K562 (cell line): ENCODE measurements around the gene FAM174C. TPM values are rescaled to one million over a fixed set of nuclear protein-coding genes. Genes with fewer than 3 reads are reported as not detected.
A peak's percentile ranks its signal among the peaks of the same experiment; 100 is the strongest.

Experiments used
- ARHGAP35 ChIP-seq: fragments of 450-650 bp; IDR thresholded peaks from 2 replicates; pipeline ENCODE4 v1.6.1; 2018; ENCODE audit not compliant: partially characterized antibody
- CCNT2 ChIP-seq: IDR thresholded peaks from 2 replicates; pipeline ENCODE4 v1.6.1; 2011; ENCODE audit warnings: borderline replicate concordance, low read depth, mild to moderate bottlenecking, moderate library complexity, mixed read lengths, low read length; ENCODE audit not compliant: insufficient read length; ENCODE audit errors: extremely low read depth
- DMBX1 ChIP-seq: fragments of 250-450 bp; sonication (Bioruptor Pico); IDR thresholded peaks from 2 replicates; pipeline ENCODE4 v1.8.0; 2022; ENCODE audit warnings: inconsistent platforms, mild to moderate bottlenecking, moderate library complexity, borderline replicate concordance
- E2F3 ChIP-seq: fragments of 250-450 bp; sonication (Bioruptor Pico); IDR thresholded peaks from 2 replicates; pipeline ENCODE4 v1.4.0; 2020; ENCODE audit warnings: mild to moderate bottlenecking
- HMG20A ChIP-seq: fragments of 450-650 bp; formaldehyde crosslinking; conservative IDR thresholded peaks from 2 replicates; pipeline ENCODE4 v1.4.0; 2020; ENCODE audit warnings: mild to moderate bottlenecking, mixed read lengths
- JUNB ChIP-seq: fragments of 450-650 bp; formaldehyde crosslinking; conservative IDR thresholded peaks from 2 replicates; pipeline ENCODE4 v1.4.0; 2020; ENCODE audit warnings: mild to moderate bottlenecking
- KDM1A ChIP-seq, 2 experiments: fragments of 450-650 bp; IDR thresholded peaks; 2 replicates each; pipeline ENCODE4 v1.6.1; 2016; ENCODE audit warnings: mild to moderate bottlenecking in 2 of 2
- MTA3 ChIP-seq: fragments of 450-650 bp; formaldehyde crosslinking; IDR thresholded peaks from 2 replicates; pipeline ENCODE4 v1.6.1; 2017; ENCODE audit warnings: mild to moderate bottlenecking, borderline replicate concordance
- RFX1 ChIP-seq: fragments of 450-650 bp; IDR thresholded peaks from 2 replicates; pipeline ENCODE4 v1.6.1; 2016; ENCODE audit warnings: mild to moderate bottlenecking, moderate library complexity
- ZNF134 ChIP-seq: fragments of 250-450 bp; sonication (Bioruptor Pico); conservative IDR thresholded peaks from 2 replicates; pipeline ENCODE4 v1.4.0; 2020
- ZNF431 ChIP-seq: sonication (generic); formaldehyde crosslinking; IDR thresholded peaks from 2 replicates; pipeline ENCODE4 v1.8.0; 2022; ENCODE audit warnings: mild to moderate bottlenecking, missing genetic modification reagents
- ZNF764 ChIP-seq: fragments of 250-450 bp; sonication (Bioruptor Pico); IDR thresholded peaks from 2 replicates; pipeline ENCODE4 v1.4.0; 2020; ENCODE audit warnings: low read depth, mild to moderate bottlenecking, moderate library complexity
- ZNF785 ChIP-seq: fragments of 250-450 bp; sonication (Bioruptor Pico); IDR thresholded peaks from 2 replicates; pipeline ENCODE4 v1.4.0; 2020; ENCODE audit warnings: mild to moderate bottlenecking
- polyA plus RNA-seq, 8 experiments: library from polyadenylated mRNA; depleted of rRNA in 4 of 8; stranded (reverse) in 5 of 8; unstranded in 3 of 8; fragments of >200 nt; fragmentation: Nextera tagmentation in 2 of 8; fragmentation: Illumina TruSeq in 1 of 8; extraction: Ambion mirVana in 2 of 8; extraction: Trizol in 1 of 8; gene quantifications; 2 replicates each; pipeline versions ENCODE4 v1.2.1 to v1.2.3, GENCODE V29; 2011 to 2014; ENCODE audit warnings: inconsistent platforms in 1 of 8, missing spikeins in 1 of 8
- total RNA-seq, 7 experiments: library from RNA; depleted of rRNA in 6 of 7; stranded (reverse); fragments of >200 nt in 6 of 7; fragmentation: Illumina TruSeq in 2 of 7; extraction: Trizol in 2 of 7; gene quantifications; 2 replicates each; pipeline versions ENCODE4 v1.2.1 to v1.2.3, GENCODE V29; 2011 to 2021; ENCODE audit warnings: low replicate concordance in 1 of 7
- TF ChIP-seq, protein P1 (sequence below), 3 experiments: IDR thresholded peaks in 2 of 3; conservative IDR thresholded peaks in 1 of 3; 2 replicates each; pipeline ENCODE4 v1.5.1; 2011 to 2012; ENCODE audit warnings: low read length in 3 of 3, mild to moderate bottlenecking in 3 of 3, control low read depth in 2 of 3, improper control_type of control experiment in 1 of 3, inconsistent platforms in 1 of 3, low read depth in 1 of 3, mixed read lengths in 1 of 3, moderate library complexity in 1 of 3; ENCODE audit not compliant: insufficient read depth in 2 of 3
- TF ChIP-seq, protein P2 (sequence below): sonication (generic); formaldehyde crosslinking; IDR thresholded peaks from 2 replicates; pipeline ENCODE4 v1.8.0; 2023; ENCODE audit warnings: mild to moderate bottlenecking, missing genetic modification reagents
- TF ChIP-seq, protein P3 (sequence below): fragments of 200-800 bp; sonication (Bioruptor generic); IDR thresholded peaks from 2 replicates; pipeline ENCODE4 v1.6.1; 2017; ENCODE audit warnings: missing genetic modification characterization, missing compliant biosample characterization
- TF ChIP-seq, protein P4 (sequence below): fragments of 250-450 bp; sonication (Bioruptor Pico); IDR thresholded peaks from 2 replicates; pipeline ENCODE4 v1.6.1; 2021; ENCODE audit warnings: mild to moderate bottlenecking
- TF ChIP-seq, protein P5 (sequence below), 3 experiments: fragments of 200-800 bp in 1 of 3; sonication (Bioruptor generic) in 1 of 3; sonication (generic) in 1 of 3; formaldehyde crosslinking in 1 of 3; IDR thresholded peaks; 2 replicates each; pipeline versions ENCODE4 v1.6.1 to v1.8.0; 2016 to 2022; ENCODE audit warnings: mild to moderate bottlenecking in 2 of 3, missing compliant biosample characterization in 2 of 3, missing genetic modification characterization in 2 of 3, missing genetic modification reagents in 1 of 3
- TF ChIP-seq, protein P6 (sequence below): fragments of 450-650 bp; conservative IDR thresholded peaks from 2 replicates; pipeline ENCODE4 v1.6.1; 2016; ENCODE audit warnings: missing genetic modification characterization, low read depth, mild to moderate bottlenecking, control low read depth, missing compliant biosample characterization

FAM174C gene
- total and polyA plus RNA-seq, 9 of the 15 experiments (the other 6 are each of a cell fraction or from before 2014, with no cell fraction given): 0.66 to 89.6 (median 20.3) TPM

DNA sequence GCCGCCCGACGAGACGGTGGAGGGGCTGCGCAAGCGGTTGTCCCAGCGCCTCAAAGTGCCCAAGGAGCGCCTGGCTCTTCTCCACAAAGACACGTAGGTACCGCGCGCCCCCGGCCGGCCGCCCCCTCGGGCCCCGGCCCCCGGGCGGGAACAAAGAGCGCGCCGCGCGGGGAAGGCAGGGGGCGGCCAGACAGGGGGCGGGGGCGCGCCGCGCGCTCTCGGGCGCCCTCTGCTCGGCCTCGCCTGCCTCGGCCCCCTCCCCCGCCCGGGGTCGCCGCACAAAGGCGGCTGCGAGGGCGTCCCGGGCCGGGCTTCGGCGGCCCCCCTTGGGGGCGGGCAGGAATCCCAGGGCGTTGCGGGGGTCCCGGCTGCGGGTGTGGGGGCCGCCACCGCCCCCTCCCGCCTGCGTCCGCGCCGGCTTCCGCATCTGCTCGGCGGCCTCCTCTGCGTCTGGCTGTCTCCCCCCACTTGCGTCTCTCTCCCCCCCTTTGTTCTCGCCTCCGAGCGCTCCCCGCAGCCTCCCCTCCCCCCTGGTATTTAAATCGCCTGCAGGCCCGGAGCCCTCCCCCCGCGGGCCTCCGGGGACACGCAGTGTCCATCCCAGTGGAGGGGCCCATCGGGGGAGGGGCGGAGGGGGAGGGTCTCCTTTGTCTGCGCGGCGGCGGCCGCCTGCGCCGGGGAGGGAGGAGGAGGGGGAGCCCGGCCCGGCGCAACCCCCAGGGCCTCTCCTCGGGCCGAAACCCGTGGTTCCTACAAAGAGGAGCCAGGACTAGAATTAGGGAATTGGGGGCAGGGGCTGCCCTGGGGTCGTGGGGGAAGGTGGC lies 24.7 kb upstream of the FAM174C start (continued):
- TF ChIP-seq E2F3 (no peak), RFX1 (no peak), JUNB (CRISPR knock-in tag) (no peak), HMG20A (CRISPR knock-in tag) (no peak), ZNF431 (no peak), ZNF764 (CRISPR knock-in tag) (no peak), KDM1A (IDR thresholded peaks at IDR 0.05) (peak in 1 of 2 experiments; percentile 87; a peak in 2 of 4 replicates), ARHGAP35 (no peak), CCNT2 (peak; percentile 77), ZNF134 (CRISPR knock-in tag) (no peak), ZNF785 (CRISPR knock-in tag) (no peak), DMBX1 (no peak), MTA3 (no peak)
- TF ChIP-seq, protein P1, sequence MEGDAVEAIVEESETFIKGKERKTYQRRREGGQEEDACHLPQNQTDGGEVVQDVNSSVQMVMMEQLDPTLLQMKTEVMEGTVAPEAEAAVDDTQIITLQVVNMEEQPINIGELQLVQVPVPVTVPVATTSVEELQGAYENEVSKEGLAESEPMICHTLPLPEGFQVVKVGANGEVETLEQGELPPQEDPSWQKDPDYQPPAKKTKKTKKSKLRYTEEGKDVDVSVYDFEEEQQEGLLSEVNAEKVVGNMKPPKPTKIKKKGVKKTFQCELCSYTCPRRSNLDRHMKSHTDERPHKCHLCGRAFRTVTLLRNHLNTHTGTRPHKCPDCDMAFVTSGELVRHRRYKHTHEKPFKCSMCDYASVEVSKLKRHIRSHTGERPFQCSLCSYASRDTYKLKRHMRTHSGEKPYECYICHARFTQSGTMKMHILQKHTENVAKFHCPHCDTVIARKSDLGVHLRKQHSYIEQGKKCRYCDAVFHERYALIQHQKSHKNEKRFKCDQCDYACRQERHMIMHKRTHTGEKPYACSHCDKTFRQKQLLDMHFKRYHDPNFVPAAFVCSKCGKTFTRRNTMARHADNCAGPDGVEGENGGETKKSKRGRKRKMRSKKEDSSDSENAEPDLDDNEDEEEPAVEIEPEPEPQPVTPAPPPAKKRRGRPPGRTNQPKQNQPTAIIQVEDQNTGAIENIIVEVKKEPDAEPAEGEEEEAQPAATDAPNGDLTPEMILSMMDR (IDR thresholded peaks at IDR 0.05 in 2 of 3, conservative IDR thresholded peaks at IDR 0.05 in 1 of 3; ENCODE audit: insufficient read depth in 2 of 3, low read depth in 1 of 3, low read length in 3 of 3): peak in 1 of 3 experiments; percentile 13; a peak in 1 of 6 replicates
- TF ChIP-seq, protein P2, sequence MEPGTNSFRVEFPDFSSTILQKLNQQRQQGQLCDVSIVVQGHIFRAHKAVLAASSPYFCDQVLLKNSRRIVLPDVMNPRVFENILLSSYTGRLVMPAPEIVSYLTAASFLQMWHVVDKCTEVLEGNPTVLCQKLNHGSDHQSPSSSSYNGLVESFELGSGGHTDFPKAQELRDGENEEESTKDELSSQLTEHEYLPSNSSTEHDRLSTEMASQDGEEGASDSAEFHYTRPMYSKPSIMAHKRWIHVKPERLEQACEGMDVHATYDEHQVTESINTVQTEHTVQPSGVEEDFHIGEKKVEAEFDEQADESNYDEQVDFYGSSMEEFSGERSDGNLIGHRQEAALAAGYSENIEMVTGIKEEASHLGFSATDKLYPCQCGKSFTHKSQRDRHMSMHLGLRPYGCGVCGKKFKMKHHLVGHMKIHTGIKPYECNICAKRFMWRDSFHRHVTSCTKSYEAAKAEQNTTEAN (CRISPR knock-in tag): no peak
- TF ChIP-seq, protein P3, sequence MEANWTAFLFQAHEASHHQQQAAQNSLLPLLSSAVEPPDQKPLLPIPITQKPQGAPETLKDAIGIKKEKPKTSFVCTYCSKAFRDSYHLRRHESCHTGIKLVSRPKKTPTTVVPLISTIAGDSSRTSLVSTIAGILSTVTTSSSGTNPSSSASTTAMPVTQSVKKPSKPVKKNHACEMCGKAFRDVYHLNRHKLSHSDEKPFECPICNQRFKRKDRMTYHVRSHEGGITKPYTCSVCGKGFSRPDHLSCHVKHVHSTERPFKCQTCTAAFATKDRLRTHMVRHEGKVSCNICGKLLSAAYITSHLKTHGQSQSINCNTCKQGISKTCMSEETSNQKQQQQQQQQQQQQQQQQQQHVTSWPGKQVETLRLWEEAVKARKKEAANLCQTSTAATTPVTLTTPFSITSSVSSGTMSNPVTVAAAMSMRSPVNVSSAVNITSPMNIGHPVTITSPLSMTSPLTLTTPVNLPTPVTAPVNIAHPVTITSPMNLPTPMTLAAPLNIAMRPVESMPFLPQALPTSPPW (CRISPR knock-in tag): peak; percentile 94
- TF ChIP-seq, protein P4, sequence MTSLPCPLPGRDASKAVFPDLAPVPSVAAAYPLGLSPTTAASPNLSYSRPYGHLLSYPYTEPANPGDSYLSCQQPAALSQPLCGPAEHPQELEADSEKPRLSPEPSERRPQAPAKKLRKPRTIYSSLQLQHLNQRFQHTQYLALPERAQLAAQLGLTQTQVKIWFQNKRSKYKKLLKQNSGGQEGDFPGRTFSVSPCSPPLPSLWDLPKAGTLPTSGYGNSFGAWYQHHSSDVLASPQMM (CRISPR knock-in tag): no peak
- TF ChIP-seq, protein P5, sequence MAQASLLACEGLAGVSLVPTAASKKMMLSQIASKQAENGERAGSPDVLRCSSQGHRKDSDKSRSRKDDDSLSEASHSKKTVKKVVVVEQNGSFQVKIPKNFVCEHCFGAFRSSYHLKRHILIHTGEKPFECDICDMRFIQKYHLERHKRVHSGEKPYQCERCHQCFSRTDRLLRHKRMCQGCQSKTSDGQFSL (CRISPR knock-in tag; IDR thresholded peaks at IDR 0.05): peak; percentile 77
- TF ChIP-seq, protein P5 (tag; IDR thresholded peaks at IDR 0.05): peak in 1 of 2 experiments; percentile 78; a peak in 1 of 4 replicates
- TF ChIP-seq, protein P6, sequence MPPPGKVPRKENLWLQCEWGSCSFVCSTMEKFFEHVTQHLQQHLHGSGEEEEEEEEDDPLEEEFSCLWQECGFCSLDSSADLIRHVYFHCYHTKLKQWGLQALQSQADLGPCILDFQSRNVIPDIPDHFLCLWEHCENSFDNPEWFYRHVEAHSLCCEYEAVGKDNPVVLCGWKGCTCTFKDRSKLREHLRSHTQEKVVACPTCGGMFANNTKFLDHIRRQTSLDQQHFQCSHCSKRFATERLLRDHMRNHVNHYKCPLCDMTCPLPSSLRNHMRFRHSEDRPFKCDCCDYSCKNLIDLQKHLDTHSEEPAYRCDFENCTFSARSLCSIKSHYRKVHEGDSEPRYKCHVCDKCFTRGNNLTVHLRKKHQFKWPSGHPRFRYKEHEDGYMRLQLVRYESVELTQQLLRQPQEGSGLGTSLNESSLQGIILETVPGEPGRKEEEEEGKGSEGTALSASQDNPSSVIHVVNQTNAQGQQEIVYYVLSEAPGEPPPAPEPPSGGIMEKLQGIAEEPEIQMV (tag): no peak
